ENCODE results near the gene ZNF486. TPM values are rescaled to one million over a fixed set of nuclear protein-coding genes. Genes with fewer than 3 reads are reported as not detected.
A peak's percentile ranks its signal among the peaks of the same experiment; 100 is the strongest.

ZNF486 gene
- total RNA-seq, 1 experiment from 2014 or later: 21.1 TPM

GRCh38 chr19:20164456-20164855 lies 2.6 kb upstream of the ZNF486 start:
- no peak overlapping the region for H2AK5ac ChIP-seq (ENCODE audit: insufficient read length, low read length)
- no peaks in the 10 kb centered on the region for H3K9me3 ChIP-seq (ENCODE audit: control insufficient read depth, low read depth, low read length)
- Mint-ChIP-seq H3K36me3 (ENCODE audit: insufficient read depth in 1 of 3, low read depth in 3 of 3) (peaks cover 10 to 14% (median 11%) of the 10 kb centered on the region in 3 experiments), H3K27ac (no peak overlapping the region; a peak in 1 of 7 replicates), H3K4me3 (0 out of 5 replicates have a peak overlapping the region, but pooled peaks of 1 of the 2 experiments have one; percentile 40), H3K4me1 (peaks cover 13 to 27% of the 10 kb centered on the region in 2 experiments), H3K9me3 (peaks cover 2 to 8% of the 10 kb centered on the region in 2 experiments; a peak in 4 of 5 replicates), H3K27me3 (ENCODE audit: low read depth) (no peaks in the 10 kb centered on the region)
- no peaks in the 10 kb centered on the region for H3K23me2 ChIP-seq (ENCODE audit: insufficient read length, low read depth, low read length, poor library complexity, severe bottlenecking)
- no peaks in the 10 kb centered on the region for H3K27me3 ChIP-seq (ENCODE audit: insufficient read depth, low read length)
- H3K4me1 ChIP-seq (ENCODE audit: insufficient read depth, low read length): no peaks in the 10 kb centered on the region
- H3K18ac ChIP-seq (ENCODE audit: insufficient read length, low read depth, low read length): no peak overlapping the region
- no peak overlapping the region for H2AFZ ChIP-seq (ENCODE audit: low read length)
- H3T11ph ChIP-seq (ENCODE audit: low read length): no peak overlapping the region
- no peaks in the 10 kb centered on the region for H3K79me1 ChIP-seq (ENCODE audit: insufficient read depth, low read depth, low read length, poor library complexity, severe bottlenecking)
- no CpG with 5 or more reads among the region's 1 CpG for WGBS (ENCODE audit: extremely low coverage, insufficient read length, low lambda C conversion rate)
- H2BK15ac ChIP-seq (ENCODE audit: low read depth, low read length): no peak overlapping the region
- DNase-seq: no peak
- no peak overlapping the region for H3K4me2 ChIP-seq (ENCODE audit: insufficient read depth, insufficient read length, low read length)
- no peak overlapping the region for H2BK12ac ChIP-seq (ENCODE audit: insufficient read length, low read depth, low read length)
- no peak overlapping the region for H3K27ac ChIP-seq (ENCODE audit: insufficient read length, low read depth, low read length)
- H3K4ac ChIP-seq (ENCODE audit: low read depth, low read length): no peak overlapping the region
- no peak for TF ChIP-seq CTCF (conservative IDR thresholded peaks at IDR 0.05)
- no peak overlapping the region for H4K5ac ChIP-seq (ENCODE audit: insufficient read length, low read depth, low read length)
- no peak overlapping the region for H2BK120ac ChIP-seq (ENCODE audit: low read depth, low read length, poor library complexity, severe bottlenecking)
- no peaks in the 10 kb centered on the region for H4K20me1 ChIP-seq (ENCODE audit: control insufficient read depth, insufficient read depth, insufficient read length)
- H2BK5ac ChIP-seq (ENCODE audit: insufficient read length, low read length): no peak overlapping the region
- H3K9ac ChIP-seq (ENCODE audit: extremely low read depth, insufficient read length, low read length): no peak overlapping the region
- no peak overlapping the region for H2BK20ac ChIP-seq (ENCODE audit: low read depth, low read length, poor library complexity, severe bottlenecking)
- no peak overlapping the region for H4K91ac ChIP-seq (ENCODE audit: insufficient read length, low read depth, low read length)
- H3K79me2 ChIP-seq (ENCODE audit: insufficient read depth, low read length): peaks cover 3% of the 10 kb centered on the region; the same call in 1 of the 2 replicates
- H4K8ac ChIP-seq (replicated peaks; ENCODE audit: insufficient read length, low read depth, low read length): no peak overlapping the region
- H3K56ac ChIP-seq (ENCODE audit: insufficient read length, low read depth, low read length): no peak overlapping the region
- H3K23ac ChIP-seq (ENCODE audit: insufficient read length, low read depth, low read length): no peak overlapping the region
- H3K14ac ChIP-seq (ENCODE audit: insufficient read depth, low read length): no peak overlapping the region; the same call in 1 of the 2 replicates

Data from H9 (cell line).